Keratinocyte (primary cell): Measurements from ENCODE around the gene ACOT4. TPM values are rescaled to one million over a fixed set of nuclear protein-coding genes. Genes with fewer than 3 reads are reported as not detected.

Experiments
- DNase-seq: peaks from one replicate; pipeline ENCODE4 v3.0.0-alpha.2; 2011; ENCODE audit warnings: low read depth, missing footprints, low spot score
- FAIRE-seq: peaks from 2 replicates; lab custom pipeline; 2011; peaks lifted over from hg19 to GRCh38; lab: Jason Lieb, UNC
- H2AFZ ChIP-seq: 2 replicates; pipeline ENCODE4 v1.6.0; 2012; ENCODE audit warnings: low read length, control low read depth, inconsistent platforms; ENCODE audit not compliant: control insufficient read depth
- H3K27ac ChIP-seq: 2 replicates; pipeline ENCODE4 v1.5.1; 2011; ENCODE audit warnings: low read length; ENCODE audit not compliant: control insufficient read depth, insufficient read depth
- H3K27me3 ChIP-seq: 3 replicates; pipeline ENCODE4 v1.6.0; 2011; ENCODE audit warnings: low read length; ENCODE audit not compliant: control insufficient read depth, insufficient read depth; ENCODE audit errors: extremely low read depth
- H3K36me3 ChIP-seq, 2 experiments: 2 replicates in 1 of 2; 3 replicates in 1 of 2; pipeline ENCODE4 v1.5.1; 2011; ENCODE audit warnings: low read length in 2 of 2, mild to moderate bottlenecking in 1 of 2; ENCODE audit not compliant: control insufficient read depth in 2 of 2, insufficient read depth in 2 of 2; ENCODE audit errors: extremely low read depth in 1 of 2
- H3K4me1 ChIP-seq: 3 replicates; pipeline ENCODE4 v1.5.1; 2011; ENCODE audit warnings: low read length; ENCODE audit not compliant: control insufficient read depth, insufficient read depth; ENCODE audit errors: extremely low read depth
- H3K4me2 ChIP-seq: 3 replicates; pipeline ENCODE4 v1.6.0; 2011; ENCODE audit warnings: low read depth, low read length; ENCODE audit not compliant: control insufficient read depth, insufficient read depth; ENCODE audit errors: extremely low read depth
- H3K4me3 ChIP-seq, 3 experiments: fragments of 200-600 bp in 1 of 3; sonication (generic) in 1 of 3; 2 replicates in 2 of 3; 3 replicates in 1 of 3; pipeline ENCODE4 v1.5.1; 2011 to 2016; ENCODE audit warnings: low read length in 3 of 3, mild to moderate bottlenecking in 3 of 3, control low read depth in 2 of 3, inconsistent platforms in 1 of 3, low read depth in 1 of 3, mixed read lengths in 1 of 3, mixed run types in 1 of 3, moderate library complexity in 1 of 3; ENCODE audit not compliant: control insufficient read depth in 2 of 3, insufficient read depth in 2 of 3; ENCODE audit errors: extremely low read depth in 1 of 3
- H3K79me2 ChIP-seq: 2 replicates; pipeline ENCODE4 v1.6.0; 2012; ENCODE audit warnings: low read length; ENCODE audit not compliant: control insufficient read depth, insufficient read depth
- H3K9ac ChIP-seq: 3 replicates; pipeline ENCODE4 v1.6.0; 2011; ENCODE audit warnings: low read length; ENCODE audit not compliant: control insufficient read depth, insufficient read depth; ENCODE audit errors: extremely low read depth
- H3K9me1 ChIP-seq: 3 replicates; pipeline ENCODE4 v1.6.0; 2011; ENCODE audit warnings: low read length; ENCODE audit not compliant: control insufficient read depth, insufficient read depth; ENCODE audit errors: extremely low read depth
- H3K9me3 ChIP-seq: 2 replicates; pipeline ENCODE4 v1.5.1; 2012; ENCODE audit warnings: low read depth, low read length; ENCODE audit not compliant: control insufficient read depth
- H4K20me1 ChIP-seq: 3 replicates; pipeline ENCODE4 v1.6.0; 2011; ENCODE audit warnings: low read length; ENCODE audit not compliant: control insufficient read depth, insufficient read depth; ENCODE audit errors: extremely low read depth
- CTCF ChIP-seq, 3 experiments: IDR thresholded peaks in 1 of 3; conservative IDR thresholded peaks in 1 of 3; optimal IDR thresholded peaks in 1 of 3; 2 replicates in 2 of 3; 3 replicates in 1 of 3; pipeline versions ENCODE3 to v1.5.1; 2011; ENCODE audit warnings: low read length in 3 of 3, mild to moderate bottlenecking in 3 of 3, moderate library complexity in 2 of 3, control low read depth in 1 of 3, inconsistent platforms in 1 of 3; ENCODE audit not compliant: insufficient read depth in 2 of 3; ENCODE audit errors: extremely low read depth in 1 of 3
- EZH2 ChIP-seq: IDR thresholded peaks from one replicate; pipeline ENCODE4 v1.6.1; 2012; ENCODE audit warnings: inconsistent platforms, mild to moderate bottlenecking, low read length, moderate library complexity
- dilution Hi-C: fragments of 300-500 bp; cut with MboI; formaldehyde crosslinking; loops from one replicate; pipeline ENCODE4 v1.7.0; 2020; ENCODE audit warnings: low sequenced_read_pairs; ENCODE audit not compliant: extremely low pct_ligation_motif_present
- polyA plus RNA-seq, 5 experiments: library from polyadenylated mRNA; depleted of rRNA in 3 of 5; stranded (reverse) in 3 of 5; stranded (forward) in 1 of 5; unstranded in 1 of 5; fragments of >200 nt; gene quantifications; 1 replicate in 1 of 5; 2 replicates in 3 of 5; 3 replicates in 1 of 5; pipeline versions ENCODE4 v1.2.1 to v1.2.3, GENCODE V29; 2011 to 2012; ENCODE audit warnings: missing spikeins in 2 of 5, low read depth in 1 of 5, low replicate concordance in 1 of 5

The ACOT4 gene
- polyA plus RNA-seq, 1 donor (not counting 4 experiments of a cell fraction or from before 2014, with no cell fraction given), result 0.29 TPM

- no peak overlapping the region for H2AFZ ChIP-seq
- no peaks in the 10 kb centered on the region for H4K20me1 ChIP-seq
- H3K27me3 ChIP-seq, result no peaks in the 10 kb centered on the region
- dilution Hi-C loops, result no loop called here
- no peak overlapping the region for H3K9ac ChIP-seq
- H3K9me3 ChIP-seq, result no peaks in the 10 kb centered on the region
- H3K4me3 ChIP-seq, result no peak overlapping the region
- no peak overlapping the region for H3K27ac ChIP-seq
- no peaks in the 10 kb centered on the region for H3K79me2 ChIP-seq
- H3K4me2 ChIP-seq, result no peak overlapping the region
- no peaks in the 10 kb centered on the region for H3K36me3 ChIP-seq
- no peaks in the 10 kb centered on the region for H3K4me1 ChIP-seq
- no peaks in the 10 kb centered on the region for H3K9me1 ChIP-seq
- TF ChIP-seq CTCF (optimal IDR thresholded peaks at IDR 0.05 in 1 of 3, IDR thresholded peaks at IDR 0.05 in 1 of 3, conservative IDR thresholded peaks at IDR 0.05 in 1 of 3; ENCODE audit: extremely low read depth in 1 of 3, insufficient read depth in 2 of 3, low read length in 3 of 3), result no peak
- no peak for TF ChIP-seq EZH2
- DNase-seq (no peak), FAIRE-seq (no peak)
These were observed 35.5 kb downstream of the ACOT4 start for GRCh38 chr14:73627151-73627558.

- DNase-seq, result no peak
- no peak overlapping the region for H3K4me3 ChIP-seq
- no peaks in the 10 kb centered on the region for H3K79me2 ChIP-seq
- no peaks in the 10 kb centered on the region for H3K9me3 ChIP-seq
- H3K4me1 ChIP-seq, result peaks cover 6% of the 10 kb centered on the region
- H3K27ac ChIP-seq, result no peak overlapping the region
- H3K27me3 ChIP-seq, result peaks cover 10% of the 10 kb centered on the region
- H2AFZ ChIP-seq, result peak overlapping the region; percentile 40
- H3K36me3 ChIP-seq, result no peaks in the 10 kb centered on the region
- H4K20me1 ChIP-seq, result no peaks in the 10 kb centered on the region
- H3K9me1 ChIP-seq, result no peaks in the 10 kb centered on the region
- H3K4me2 ChIP-seq, result no peak overlapping the region
- dilution Hi-C loops, result no loop called here
- no peak overlapping the region for H3K9ac ChIP-seq
- FAIRE-seq, result no peak
- no peak for TF ChIP-seq CTCF (optimal IDR thresholded peaks at IDR 0.05 in 1 of 3, IDR thresholded peaks at IDR 0.05 in 1 of 3, conservative IDR thresholded peaks at IDR 0.05 in 1 of 3; ENCODE audit: extremely low read depth in 1 of 3, insufficient read depth in 2 of 3, low read length in 3 of 3)
- no peak for TF ChIP-seq EZH2
These were observed 38.5 kb downstream of the ACOT4 start for GRCh38 chr14:73630009-73630780.
